Osteoblast (primary cell): ENCODE data around the gene PPP3R1. TPM values are rescaled to one million over a fixed set of nuclear protein-coding genes. Genes with fewer than 3 reads are reported as not detected.

Source experiments
- DNase-seq: peaks from one replicate; pipeline ENCODE4 v3.0.0; 2011; ENCODE audit warnings: low spot score, mixed read lengths; ENCODE audit not compliant: insufficient read length; ENCODE audit errors: missing footprints
- H2AFZ ChIP-seq: 2 replicates; pipeline ENCODE4 v1.6.0; 2011; ENCODE audit warnings: mild to moderate bottlenecking, low read length
- H3K27ac ChIP-seq: 2 replicates; pipeline ENCODE4 v1.5.1; 2011; ENCODE audit warnings: mild to moderate bottlenecking, low read depth, low read length, moderate library complexity
- H3K27me3 ChIP-seq: 2 replicates; pipeline ENCODE4 v1.6.0; 2012; ENCODE audit warnings: mild to moderate bottlenecking, control low read depth, inconsistent platforms, low read length, moderate library complexity; ENCODE audit not compliant: insufficient read depth
- H3K36me3 ChIP-seq: 2 replicates; pipeline ENCODE4 v1.5.1; 2011; ENCODE audit warnings: mild to moderate bottlenecking, low read length, control low read depth, moderate library complexity; ENCODE audit not compliant: insufficient read depth
- H3K4me1 ChIP-seq: 2 replicates; pipeline ENCODE4 v1.5.1; 2011; ENCODE audit warnings: mild to moderate bottlenecking, low read length, control low read depth, moderate library complexity; ENCODE audit not compliant: insufficient read depth
- H3K4me2 ChIP-seq: 2 replicates; pipeline ENCODE4 v1.6.0; 2011; ENCODE audit warnings: mild to moderate bottlenecking, low read length; ENCODE audit not compliant: insufficient read depth
- H3K4me3 ChIP-seq: fragments of 200-600 bp; sonication (generic); 3 replicates; pipeline ENCODE4 v1.5.1; 2012; ENCODE audit warnings: mild to moderate bottlenecking, low read length, inconsistent platforms; ENCODE audit not compliant: insufficient read depth
- H3K79me2 ChIP-seq: 2 replicates; pipeline ENCODE4 v1.6.0; 2012; ENCODE audit warnings: mild to moderate bottlenecking, low read length, control low read depth, inconsistent platforms; ENCODE audit not compliant: insufficient read depth
- H3K9me3 ChIP-seq: 2 replicates; pipeline ENCODE4 v1.5.1; 2011; ENCODE audit warnings: low read depth, low read length, control low read depth
- H4K20me1 ChIP-seq: 2 replicates; pipeline ENCODE4 v1.6.0; 2012; ENCODE audit warnings: mild to moderate bottlenecking, low read length, control low read depth; ENCODE audit not compliant: insufficient read depth
- CTCF ChIP-seq: IDR thresholded peaks from 2 replicates; pipeline ENCODE4 v1.5.1; 2011; ENCODE audit warnings: mild to moderate bottlenecking, low read depth, low read length, moderate library complexity; ENCODE audit errors: extremely low read depth
- total RNA-seq: library from RNA; depleted of rRNA; stranded (reverse); fragments of >200 nt; gene quantifications from 2 replicates; pipeline ENCODE4 v1.2.3, GENCODE V29; 2012

PPP3R1 gene
- total RNA-seq, 1 donor = 29.7 TPM

GRCh38 chr2:68253219-68254068 is 1.1 kb upstream of the PPP3R1 start:
- DNase-seq = peak; percentile 78

GRCh38 chr2:68251855-68252399 is 405 bp downstream of the PPP3R1 start:
- peaks cover 26% of the 10 kb centered on the region for H3K4me1 ChIP-seq
- H2AFZ ChIP-seq = no peak overlapping the region

More at GRCh38 chr2:68253219-68254068, 1.1 kb upstream of the PPP3R1 start:
- Histone ChIP-seq H3K4me2 (peak overlapping the region; percentile 95), H3K9me3 (no peaks in the 10 kb centered on the region), H2AFZ (peak overlapping the region; percentile 85), H3K79me2 (peaks cover 58% of the 10 kb centered on the region), H3K36me3 (no peaks in the 10 kb centered on the region), H3K4me3 (peak overlapping the region; percentile 92), H3K4me1 (peaks cover 27% of the 10 kb centered on the region), H3K27ac (peak overlapping the region; percentile 97), H4K20me1 (peaks cover 28% of the 10 kb centered on the region), H3K27me3 (no peaks in the 10 kb centered on the region)
- TF ChIP-seq CTCF = no peak

DNA sequence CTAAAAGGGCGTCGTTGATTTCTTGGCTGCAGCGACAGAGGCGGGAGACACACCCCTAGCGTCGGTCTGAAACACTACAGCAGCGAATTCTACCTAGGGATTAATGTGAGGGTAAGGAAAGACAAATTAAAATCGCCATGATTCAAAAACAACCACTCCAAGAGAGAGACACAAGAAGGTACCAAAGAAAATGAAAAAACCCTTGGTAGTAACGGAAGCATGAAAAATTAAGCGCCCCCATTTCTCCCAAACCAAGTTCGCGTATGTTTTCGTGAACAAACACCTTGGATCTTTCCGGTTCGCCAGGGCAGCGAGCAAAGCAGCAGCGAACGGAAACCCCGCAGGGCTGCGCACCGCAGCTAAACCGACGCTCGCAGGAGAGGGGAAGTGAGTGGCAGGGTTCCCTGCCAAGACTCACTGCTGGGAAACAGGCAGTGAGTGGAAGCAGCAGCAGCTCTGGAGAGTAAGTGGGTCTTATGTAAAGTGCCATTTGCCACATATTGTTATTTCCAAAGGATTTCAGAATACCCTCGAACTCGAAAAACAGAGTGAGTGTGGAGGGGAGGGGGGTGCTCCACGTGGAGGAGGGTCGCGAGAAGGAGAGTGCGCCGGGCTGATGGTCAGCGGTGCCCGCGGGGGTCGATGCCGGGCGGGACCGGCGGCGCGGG is 1.0 kb downstream of the PPP3R1 start:
- Histone ChIP-seq H3K27me3 (no peaks in the 10 kb centered on the region), H3K9me3 (no peaks in the 10 kb centered on the region), H3K4me3 (peak overlapping the region; percentile 94), H3K4me2 (peak overlapping the region; percentile 99), H3K4me1 (peaks cover 28% of the 10 kb centered on the region), H3K27ac (peak overlapping the region; percentile 93), H3K36me3 (no peaks in the 10 kb centered on the region), H4K20me1 (peaks cover 49% of the 10 kb centered on the region), H3K79me2 (peaks cover 79% of the 10 kb centered on the region), H2AFZ (peak overlapping the region; percentile 71)
- TF ChIP-seq CTCF = peak; percentile 77
- peak; percentile 52 for DNase-seq

More at GRCh38 chr2:68251855-68252399, 405 bp downstream of the PPP3R1 start:
- Histone ChIP-seq H4K20me1 (peaks cover 43% of the 10 kb centered on the region), H3K27me3 (no peaks in the 10 kb centered on the region), H3K36me3 (no peaks in the 10 kb centered on the region), H3K4me3 (peak overlapping the region; percentile 94), H3K4me2 (peak overlapping the region; percentile 99), H3K27ac (peak overlapping the region; percentile 93), H3K9me3 (no peaks in the 10 kb centered on the region), H3K79me2 (peaks cover 73% of the 10 kb centered on the region)
- TF ChIP-seq CTCF = no peak
- DNase-seq = peak; percentile 61
